HCT116 (cell line): Measurements from ENCODE around the gene HS6ST3. TPM values are rescaled to one million over a fixed set of nuclear protein-coding genes. Genes with fewer than 3 reads are reported as not detected.

Experiments
- ATAC-seq: fragments of 200-7000 bp; cut with Tn5 transposase; 2 replicates; pipeline ENCODE4 v1.9.1; 2020; ENCODE audit warnings: mild to moderate bottlenecking, moderate library complexity
- BruUV-seq: library from RNA; stranded (reverse); fragments of 400-500 nt; replicated peaks from 2 replicates; lab custom pipeline; 2021; lab: Mats Ljungman, UMichigan
- CTCF ChIA-PET: fragments of 300-600 bp; sonication (Branson Sonifier 250); formaldehyde crosslinking; loops from one replicate; lab custom pipeline; 2021; ENCODE audit warnings: antibody characterized with exemption; lab: Charles Lee
- POLR2A ChIA-PET: fragments of 300-600, 350-600 bp; sonication (Branson Sonifier 250); formaldehyde crosslinking; loops from one replicate; lab custom pipeline; 2021; ENCODE audit warnings: antibody characterized with exemption; lab: Charles Lee
- RAD21 ChIA-PET, 2 experiments: fragments of 300-600 bp; sonication (Branson Sonifier 250); formaldehyde crosslinking; loops; one replicate each; lab custom pipeline; 2023; ENCODE audit warnings: low total read pairs in 2 of 2; ENCODE audit not compliant: uncharacterized antibody in 2 of 2, unreplicated experiment in 2 of 2, low non-redundant PET in 1 of 2; lab: Charles Lee
- DNase-seq: peaks from one replicate; pipeline ENCODE4 v3.0.0-alpha.2; 2010; ENCODE audit warnings: low read depth, low spot score
- H2AFZ ChIP-seq: fragments of 200-600 bp; shearing (Covaris generic), sonication (generic); 2 replicates; pipeline ENCODE4 v1.6.1; 2017; ENCODE audit warnings: low read depth, mixed run types, mixed read lengths, antibody characterized with exemption, low read length; ENCODE audit not compliant: poor library complexity, severe bottlenecking
- H3K27ac ChIP-seq: 2 replicates; pipeline ENCODE4 v1.5.1; 2012; ENCODE audit warnings: low read depth, low read length
- H3K27me3 ChIP-seq: fragments of 200-600 bp; sonication (generic); 2 replicates; pipeline ENCODE4 v1.6.1; 2016; ENCODE audit warnings: mixed run types, low read length, mixed read lengths; ENCODE audit not compliant: insufficient read depth
- H3K36me3 ChIP-seq, 2 experiments: fragments of 200-500 bp in 1 of 2; fragments of 200-600 bp in 1 of 2; sonication (Bioruptor generic) in 1 of 2; sonication (generic) in 1 of 2; 2 replicates each; pipeline versions ENCODE4 v1.5.1 to v1.6.1; 2014 to 2016; ENCODE audit warnings: low read length in 2 of 2, inconsistent platforms in 1 of 2, mixed read lengths in 1 of 2, mixed run types in 1 of 2; ENCODE audit not compliant: insufficient read depth in 2 of 2, control insufficient read depth in 1 of 2
- H3K4me1 ChIP-seq, 2 experiments: fragments of 200-600 bp in 1 of 2; sonication (generic) in 1 of 2; 2 replicates each; pipeline versions ENCODE4 v1.5.1 to v1.6.1; 2012 to 2017; ENCODE audit warnings: low read length in 2 of 2, inconsistent platforms in 1 of 2, mild to moderate bottlenecking in 1 of 2, mixed read lengths in 1 of 2, mixed run types in 1 of 2, moderate library complexity in 1 of 2; ENCODE audit not compliant: insufficient read depth in 2 of 2, control insufficient read depth in 1 of 2
- H3K4me2 ChIP-seq: fragments of 200-600 bp; sonication (generic); 2 replicates; pipeline ENCODE4 v1.6.1; 2017; ENCODE audit warnings: mixed run types, low read length, mixed read lengths
- H3K4me3 ChIP-seq, 2 experiments: fragments of 200-600 bp in 1 of 2; sonication (generic) in 1 of 2; replicated peaks in 1 of 2; 2 replicates each; pipeline ENCODE4 v1.5.1; 2011 to 2016; ENCODE audit warnings: low read length in 2 of 2, control low read depth in 1 of 2, low read depth in 1 of 2, mild to moderate bottlenecking in 1 of 2, mixed read lengths in 1 of 2, mixed run types in 1 of 2
- H3K79me2 ChIP-seq: fragments of 200-600 bp; sonication (generic); 2 replicates; pipeline ENCODE4 v1.6.1; 2017; ENCODE audit warnings: mild to moderate bottlenecking, mixed run types, low read length, moderate library complexity, mixed read lengths; ENCODE audit not compliant: insufficient read depth
- H3K9ac ChIP-seq: fragments of 200-600 bp; sonication (generic); 2 replicates; pipeline ENCODE4 v1.6.1; 2016; ENCODE audit warnings: low read length, mixed read lengths
- H3K9me2 ChIP-seq: fragments of 200-600 bp; sonication (generic), shearing (Covaris generic); 2 replicates; pipeline ENCODE4 v1.6.1; 2017; ENCODE audit warnings: mixed run types, mild to moderate bottlenecking, moderate library complexity; ENCODE audit not compliant: insufficient read depth
- H3K9me3 ChIP-seq, 2 experiments: fragments of 200-500 bp in 1 of 2; fragments of 200-600 bp in 1 of 2; sonication (Bioruptor generic) in 1 of 2; sonication (generic) in 1 of 2; 2 replicates each; pipeline ENCODE4 v1.6.1; 2014 to 2017; ENCODE audit warnings: low read length in 2 of 2, mixed read lengths in 2 of 2, inconsistent platforms in 1 of 2, low read depth in 1 of 2, mild to moderate bottlenecking in 1 of 2, mixed run types in 1 of 2, moderate library complexity in 1 of 2; ENCODE audit not compliant: control insufficient read depth in 1 of 2, insufficient read depth in 1 of 2
- H4K20me1 ChIP-seq: fragments of 200-600 bp; sonication (generic), shearing (Covaris generic); 2 replicates; pipeline ENCODE4 v1.6.1; 2017; ENCODE audit warnings: mixed run types, mild to moderate bottlenecking, moderate library complexity; ENCODE audit not compliant: insufficient read depth
- CBX3 ChIP-seq: IDR thresholded peaks from 2 replicates; pipeline ENCODE4 v1.6.1; 2012; ENCODE audit warnings: low read depth
- CEBPB ChIP-seq: IDR thresholded peaks from 2 replicates; pipeline ENCODE4 v1.6.1; 2012; ENCODE audit warnings: low read depth
- EGR1 ChIP-seq: IDR thresholded peaks from 2 replicates; pipeline ENCODE4 v1.6.1; 2012; ENCODE audit warnings: low read depth
- ELF1 ChIP-seq: IDR thresholded peaks from 2 replicates; pipeline ENCODE4 v1.6.1; 2012; ENCODE audit warnings: low read depth, borderline replicate concordance
- EZH2 ChIP-seq: fragments of 200-600 bp; sonication (generic); IDR thresholded peaks from 2 replicates; pipeline ENCODE4 v1.6.1; 2017; ENCODE audit warnings: antibody characterized with exemption, mixed run types
- EZH2phosphoT487 ChIP-seq: fragments of 200-600 bp; IDR thresholded peaks from 2 replicates; pipeline ENCODE4 v1.6.1; 2018; ENCODE audit warnings: antibody characterized with exemption, borderline replicate concordance
- FOSL1 ChIP-seq: IDR thresholded peaks from 2 replicates; pipeline ENCODE4 v1.6.1; 2012; ENCODE audit warnings: low read depth
- POLR2A ChIP-seq: IDR thresholded peaks from 2 replicates; pipeline ENCODE4 v1.7.0; 2011; ENCODE audit warnings: borderline replicate concordance; ENCODE audit not compliant: insufficient read depth, insufficient read length; ENCODE audit errors: extremely low read depth
- POLR2AphosphoS5 ChIP-seq: IDR thresholded peaks from 2 replicates; pipeline ENCODE4 v1.6.1; 2011; ENCODE audit warnings: mild to moderate bottlenecking, low read depth, low read length, moderate library complexity
- RAD21 ChIP-seq: IDR thresholded peaks from 2 replicates; pipeline ENCODE4 v1.6.1; 2012; ENCODE audit warnings: low read depth, mild to moderate bottlenecking
- SP1 ChIP-seq: IDR thresholded peaks from 2 replicates; pipeline ENCODE4 v1.6.1; 2012; ENCODE audit warnings: low read depth
- SRF ChIP-seq: IDR thresholded peaks from 2 replicates; pipeline ENCODE4 v1.6.1; 2012; ENCODE audit warnings: low read depth
- TCF7L2 ChIP-seq: IDR thresholded peaks from 2 replicates; pipeline ENCODE4 v1.7.0; 2011; ENCODE audit warnings: borderline replicate concordance, inconsistent platforms; ENCODE audit not compliant: insufficient read depth, insufficient read length; ENCODE audit errors: extremely low read depth
- YY1 ChIP-seq: IDR thresholded peaks from 2 replicates; pipeline ENCODE4 v1.6.1; 2011; ENCODE audit warnings: low read length, low read depth, moderate library complexity, mild to moderate bottlenecking; ENCODE audit not compliant: insufficient replicate concordance; ENCODE audit errors: extremely low read depth
- ZFX ChIP-seq: fragments of 450-650 bp; IDR thresholded peaks from 2 replicates; pipeline ENCODE4 v1.6.1; 2017
- ZNF274 ChIP-seq: fragments of 200-500 bp; sonication (Bioruptor generic); IDR thresholded peaks from 2 replicates; pipeline ENCODE4 v1.6.1; 2014; ENCODE audit warnings: mild to moderate bottlenecking, low read depth, low read length, inconsistent platforms
- intact Hi-C: fragments of 100-400 bp; cut with micrococcal nuclease; formaldehyde crosslinking; loops from 2 replicates; pipeline ENCODE4 v1.10.0; 2022
- total RNA-seq: library from RNA; stranded (reverse); gene quantifications from one replicate; pipeline ENCODE4 v1.2.1, GENCODE V29; 2021; ENCODE audit not compliant: unreplicated experiment
- TF ChIP-seq, protein P1 (sequence below): IDR thresholded peaks from 2 replicates; pipeline ENCODE4 v1.6.1; 2012
- TF ChIP-seq, protein P2 (sequence below): IDR thresholded peaks from 2 replicates; pipeline ENCODE4 v1.6.1; 2012; ENCODE audit warnings: low read depth
- TF ChIP-seq, protein P3 (sequence below): IDR thresholded peaks from 2 replicates; pipeline ENCODE4 v1.6.1; 2012
- TF ChIP-seq, protein P4 (sequence below), 3 experiments: fragments of 200-600 bp in 1 of 3; sonication (generic) in 1 of 3; IDR thresholded peaks in 2 of 3; conservative IDR thresholded peaks in 1 of 3; 2 replicates each; pipeline ENCODE4 v1.5.1; 2012 to 2017; ENCODE audit warnings: low read depth in 2 of 3, low read length in 2 of 3, antibody characterized with exemption in 1 of 3, borderline replicate concordance in 1 of 3, control low read depth in 1 of 3, mild to moderate bottlenecking in 1 of 3, mixed read lengths in 1 of 3, mixed run types in 1 of 3, moderate library complexity in 1 of 3; ENCODE audit not compliant: insufficient read depth in 1 of 3

The HS6ST3 gene
- total RNA-seq, 1 experiment from 2014 or later, result 0.10 TPM

DNA sequence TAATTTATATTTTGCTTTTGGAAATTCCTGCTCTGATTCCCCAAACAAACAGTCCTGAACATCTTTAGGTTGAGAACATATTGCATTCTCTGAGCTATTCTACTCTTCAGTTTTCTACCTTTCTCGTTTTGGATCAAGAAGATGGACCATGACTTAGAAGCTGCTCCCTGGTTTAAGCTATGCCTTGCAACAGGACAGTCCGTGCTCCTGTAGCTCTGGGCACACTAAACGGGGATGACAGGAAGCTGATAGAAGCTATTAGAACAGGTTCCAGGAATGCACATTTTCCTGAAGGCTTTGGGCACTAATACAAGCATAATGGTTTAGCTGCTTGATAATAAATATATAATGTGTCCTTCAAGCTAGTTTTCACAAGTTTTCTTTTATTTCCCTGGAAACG is 385.2 kb downstream of the HS6ST3 start:
- Histone ChIP-seq H3K27me3 (peaks cover 19% of the 10 kb centered on the region), H3K4me2 (no peak overlapping the region), H3K4me3 (no peak overlapping the region), H3K9ac (no peak overlapping the region), H3K27ac (no peak overlapping the region), H3K79me2 (no peaks in the 10 kb centered on the region), H3K4me1 (no peaks in the 10 kb centered on the region), H3K9me2 (no peaks in the 10 kb centered on the region), H4K20me1 (no peaks in the 10 kb centered on the region), H2AFZ (no peak overlapping the region), H3K9me3 (no peaks in the 10 kb centered on the region), H3K36me3 (no peaks in the 10 kb centered on the region)
- BruUV-seq, result no TSS peak
- DNase-seq (no peak), ATAC-seq (no peak)
- RAD21 ChIA-PET, result no interaction called here
- intact Hi-C loops, result no loop called here
- POLR2A ChIA-PET, result no interaction called here
- TF ChIP-seq CEBPB, result no peak
- no peak for TF ChIP-seq EZH2
- no peak for TF ChIP-seq SP1
- TF ChIP-seq EZH2phosphoT487, result no peak
- TF ChIP-seq CBX3, result no peak
- TF ChIP-seq, protein P1, sequence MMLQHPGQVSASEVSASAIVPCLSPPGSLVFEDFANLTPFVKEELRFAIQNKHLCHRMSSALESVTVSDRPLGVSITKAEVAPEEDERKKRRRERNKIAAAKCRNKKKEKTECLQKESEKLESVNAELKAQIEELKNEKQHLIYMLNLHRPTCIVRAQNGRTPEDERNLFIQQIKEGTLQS, result no peak
- no peak for TF ChIP-seq YY1
- no peak for TF ChIP-seq ZFX
- no peak for TF ChIP-seq ZNF274
- no peak for TF ChIP-seq ELF1
- TF ChIP-seq RAD21, result no peak
- no peak for TF ChIP-seq POLR2AphosphoS5
- TF ChIP-seq TCF7L2, result no peak
- TF ChIP-seq FOSL1, result no peak
- TF ChIP-seq SRF, result no peak
- TF ChIP-seq, protein P2, sequence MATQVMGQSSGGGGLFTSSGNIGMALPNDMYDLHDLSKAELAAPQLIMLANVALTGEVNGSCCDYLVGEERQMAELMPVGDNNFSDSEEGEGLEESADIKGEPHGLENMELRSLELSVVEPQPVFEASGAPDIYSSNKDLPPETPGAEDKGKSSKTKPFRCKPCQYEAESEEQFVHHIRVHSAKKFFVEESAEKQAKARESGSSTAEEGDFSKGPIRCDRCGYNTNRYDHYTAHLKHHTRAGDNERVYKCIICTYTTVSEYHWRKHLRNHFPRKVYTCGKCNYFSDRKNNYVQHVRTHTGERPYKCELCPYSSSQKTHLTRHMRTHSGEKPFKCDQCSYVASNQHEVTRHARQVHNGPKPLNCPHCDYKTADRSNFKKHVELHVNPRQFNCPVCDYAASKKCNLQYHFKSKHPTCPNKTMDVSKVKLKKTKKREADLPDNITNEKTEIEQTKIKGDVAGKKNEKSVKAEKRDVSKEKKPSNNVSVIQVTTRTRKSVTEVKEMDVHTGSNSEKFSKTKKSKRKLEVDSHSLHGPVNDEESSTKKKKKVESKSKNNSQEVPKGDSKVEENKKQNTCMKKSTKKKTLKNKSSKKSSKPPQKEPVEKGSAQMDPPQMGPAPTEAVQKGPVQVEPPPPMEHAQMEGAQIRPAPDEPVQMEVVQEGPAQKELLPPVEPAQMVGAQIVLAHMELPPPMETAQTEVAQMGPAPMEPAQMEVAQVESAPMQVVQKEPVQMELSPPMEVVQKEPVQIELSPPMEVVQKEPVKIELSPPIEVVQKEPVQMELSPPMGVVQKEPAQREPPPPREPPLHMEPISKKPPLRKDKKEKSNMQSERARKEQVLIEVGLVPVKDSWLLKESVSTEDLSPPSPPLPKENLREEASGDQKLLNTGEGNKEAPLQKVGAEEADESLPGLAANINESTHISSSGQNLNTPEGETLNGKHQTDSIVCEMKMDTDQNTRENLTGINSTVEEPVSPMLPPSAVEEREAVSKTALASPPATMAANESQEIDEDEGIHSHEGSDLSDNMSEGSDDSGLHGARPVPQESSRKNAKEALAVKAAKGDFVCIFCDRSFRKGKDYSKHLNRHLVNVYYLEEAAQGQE, result no peak
- TF ChIP-seq, protein P3, sequence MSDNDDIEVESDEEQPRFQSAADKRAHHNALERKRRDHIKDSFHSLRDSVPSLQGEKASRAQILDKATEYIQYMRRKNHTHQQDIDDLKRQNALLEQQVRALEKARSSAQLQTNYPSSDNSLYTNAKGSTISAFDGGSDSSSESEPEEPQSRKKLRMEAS, result no peak
- no peak for TF ChIP-seq POLR2A
- TF ChIP-seq, protein P4, sequence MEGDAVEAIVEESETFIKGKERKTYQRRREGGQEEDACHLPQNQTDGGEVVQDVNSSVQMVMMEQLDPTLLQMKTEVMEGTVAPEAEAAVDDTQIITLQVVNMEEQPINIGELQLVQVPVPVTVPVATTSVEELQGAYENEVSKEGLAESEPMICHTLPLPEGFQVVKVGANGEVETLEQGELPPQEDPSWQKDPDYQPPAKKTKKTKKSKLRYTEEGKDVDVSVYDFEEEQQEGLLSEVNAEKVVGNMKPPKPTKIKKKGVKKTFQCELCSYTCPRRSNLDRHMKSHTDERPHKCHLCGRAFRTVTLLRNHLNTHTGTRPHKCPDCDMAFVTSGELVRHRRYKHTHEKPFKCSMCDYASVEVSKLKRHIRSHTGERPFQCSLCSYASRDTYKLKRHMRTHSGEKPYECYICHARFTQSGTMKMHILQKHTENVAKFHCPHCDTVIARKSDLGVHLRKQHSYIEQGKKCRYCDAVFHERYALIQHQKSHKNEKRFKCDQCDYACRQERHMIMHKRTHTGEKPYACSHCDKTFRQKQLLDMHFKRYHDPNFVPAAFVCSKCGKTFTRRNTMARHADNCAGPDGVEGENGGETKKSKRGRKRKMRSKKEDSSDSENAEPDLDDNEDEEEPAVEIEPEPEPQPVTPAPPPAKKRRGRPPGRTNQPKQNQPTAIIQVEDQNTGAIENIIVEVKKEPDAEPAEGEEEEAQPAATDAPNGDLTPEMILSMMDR (IDR thresholded peaks at IDR 0.05 in 2 of 3, conservative IDR thresholded peaks at IDR 0.05 in 1 of 3; ENCODE audit: borderline replicate concordance in 1 of 3, insufficient read depth in 1 of 3, low read depth in 2 of 3, low read length in 2 of 3), result no peak
- TF ChIP-seq EGR1, result no peak
- CTCF ChIA-PET, result no interaction called here
